Duodenal mucosa (tissue), 2 donors: ENCODE measurements around the gene FCHO1.

Experiments used
- H3K27ac ChIP-seq: one replicate; pipeline ENCODE4 v1.7.0; 2013; ENCODE audit warnings: low read depth, low read length
- H3K27me3 ChIP-seq, 2 donors: one replicate each; pipeline ENCODE4 v1.7.0; 2013; ENCODE audit warnings: low read length in 2 of 2, control low read depth in 1 of 2; ENCODE audit not compliant: insufficient read depth in 2 of 2, control insufficient read depth in 1 of 2
- H3K36me3 ChIP-seq, 2 donors: one replicate each; pipeline ENCODE4 v1.7.0; 2013; ENCODE audit warnings: low read length in 2 of 2, control low read depth in 1 of 2; ENCODE audit not compliant: insufficient read depth in 2 of 2, control insufficient read depth in 1 of 2
- H3K4me1 ChIP-seq, 2 donors: one replicate each; pipeline ENCODE4 v1.7.0; 2013; ENCODE audit warnings: low read length in 2 of 2, control low read depth in 1 of 2; ENCODE audit not compliant: insufficient read depth in 2 of 2, control insufficient read depth in 1 of 2
- H3K4me3 ChIP-seq, 2 donors: one replicate each; pipeline ENCODE4 v1.7.0; 2013; ENCODE audit warnings: low read length in 2 of 2, low read depth in 1 of 2
- H3K9ac ChIP-seq, 2 donors: one replicate each; pipeline ENCODE4 v1.7.0; 2013; ENCODE audit warnings: low read length in 2 of 2, low read depth in 1 of 2
- H3K9me3 ChIP-seq, 2 donors: one replicate each; pipeline ENCODE4 v1.7.0; 2013; ENCODE audit warnings: low read length in 2 of 2, control low read depth in 1 of 2; ENCODE audit not compliant: control insufficient read depth in 1 of 2

FCHO1 gene

DNA sequence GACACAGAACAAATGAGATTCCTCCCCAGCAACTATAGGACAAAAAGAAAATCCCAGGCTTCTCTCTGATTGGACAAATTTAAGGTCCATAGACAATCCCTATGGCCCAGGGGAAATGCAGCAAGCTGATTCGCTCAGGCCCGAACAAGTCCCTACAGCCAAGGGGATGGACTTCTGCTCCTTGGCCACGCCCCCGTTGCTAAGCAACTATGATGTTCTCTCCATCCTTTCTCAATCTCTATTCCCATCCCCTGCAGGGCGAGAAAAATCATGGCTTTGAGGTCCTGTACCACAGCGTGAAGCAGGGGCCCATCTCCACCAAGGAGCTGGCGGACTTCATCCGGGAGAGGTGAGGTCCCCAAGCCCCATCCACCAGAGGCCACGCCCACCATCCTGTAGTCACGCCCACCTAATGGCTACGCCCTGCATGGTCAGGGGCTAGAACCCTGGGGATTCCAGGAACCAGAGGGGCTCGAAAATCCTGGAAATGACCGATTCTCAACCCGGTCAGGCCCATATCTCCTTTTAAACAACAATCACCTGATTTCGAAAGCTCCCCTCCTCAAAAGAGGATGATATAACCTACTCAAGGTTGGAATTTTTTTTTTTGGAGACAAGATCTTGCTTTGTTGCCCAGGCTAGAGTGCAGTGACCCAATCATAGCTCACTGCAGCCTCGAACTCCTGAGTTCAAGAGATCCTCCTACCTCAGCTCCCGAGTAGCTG lies 11.4 kb downstream of the FCHO1 start:
- H3K27me3 ChIP-seq = no peaks in the 10 kb centered on the region
- H3K9me3 ChIP-seq = no peaks in the 10 kb centered on the region
- H3K9ac ChIP-seq = no peak overlapping the region
- H3K27ac ChIP-seq = no peak overlapping the region
- H3K4me1 ChIP-seq = peaks cover 5 to 13% of the 10 kb centered on the region in 2 donors
- H3K4me3 ChIP-seq = no peak overlapping the region
- no peaks in the 10 kb centered on the region for H3K36me3 ChIP-seq

GRCh38 chr19:17764348-17764747 lies 13.1 kb downstream of the FCHO1 start:
- no peak overlapping the region for H3K4me3 ChIP-seq

DNA sequence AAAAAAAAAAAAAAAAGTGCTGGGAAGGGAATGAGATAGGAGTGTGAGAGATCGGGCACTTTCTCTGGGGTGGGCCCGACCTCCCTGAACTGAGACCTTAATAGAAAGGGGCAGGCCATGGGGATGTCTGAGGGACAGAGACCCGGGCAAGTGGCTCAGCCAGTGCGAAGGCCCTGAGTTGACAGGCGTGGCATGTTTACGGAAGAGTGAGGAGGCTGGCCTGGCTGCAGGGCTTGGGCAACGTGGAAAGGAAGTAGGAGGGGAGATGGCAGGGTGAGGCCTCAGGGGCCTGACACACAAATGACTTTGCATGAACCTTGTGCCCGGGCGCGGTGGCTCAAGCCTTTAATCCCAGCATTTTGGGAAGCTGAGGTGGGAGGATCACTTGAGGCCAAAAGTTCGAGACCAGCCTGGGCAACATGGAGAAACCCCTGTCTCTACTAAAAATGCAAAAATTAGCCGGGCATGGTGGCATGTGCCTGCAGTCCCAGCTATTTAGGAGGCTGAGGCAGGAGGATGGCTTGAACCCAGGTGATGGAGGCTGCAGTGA lies 13.9 kb downstream of the FCHO1 start:
- H3K4me3 ChIP-seq = no peak overlapping the region
- H3K27me3 ChIP-seq = no peaks in the 10 kb centered on the region
- no peaks in the 10 kb centered on the region for H3K9me3 ChIP-seq
- peaks cover 5 to 13% of the 10 kb centered on the region in 2 donors for H3K4me1 ChIP-seq
- peak overlapping the region in 1 of 2 donors; percentile 25 for H3K9ac ChIP-seq
- H3K27ac ChIP-seq = peak overlapping the region; percentile 56
- H3K36me3 ChIP-seq = peaks cover 0 to under 1% of the 10 kb centered on the region in 2 donors

More at GRCh38 chr19:17764348-17764747, 13.1 kb downstream of the FCHO1 start:
- Histone ChIP-seq H3K9me3 (no peaks in the 10 kb centered on the region), H3K9ac (no peak overlapping the region), H3K27me3 (no peaks in the 10 kb centered on the region), H3K36me3 (no peaks in the 10 kb centered on the region), H3K4me1 (peaks cover 5 to 13% of the 10 kb centered on the region in 2 donors), H3K27ac (no peak overlapping the region)

- Histone ChIP-seq H3K27ac (peak overlapping the region; percentile 17), H3K4me1 (peaks cover 5 to 13% of the 10 kb centered on the region in 2 donors), H3K9ac (peak overlapping the region in 1 of 2 donors; percentile 1), H3K27me3 (no peaks in the 10 kb centered on the region), H3K4me3 (no peak overlapping the region), H3K36me3 (peaks cover 0 to 5% of the 10 kb centered on the region in 2 donors), H3K9me3 (no peaks in the 10 kb centered on the region)
Observed at GRCh38 chr19:17766543-17767131, 15.4 kb downstream of the FCHO1 start.

- no peak overlapping the region for H3K27ac ChIP-seq
- peaks cover 5 to 13% of the 10 kb centered on the region in 2 donors for H3K4me1 ChIP-seq
- no peak overlapping the region for H3K4me3 ChIP-seq
- H3K9me3 ChIP-seq = no peaks in the 10 kb centered on the region
- H3K27me3 ChIP-seq = no peaks in the 10 kb centered on the region
- peaks cover 0 to 9% of the 10 kb centered on the region in 2 donors for H3K36me3 ChIP-seq
- no peak overlapping the region for H3K9ac ChIP-seq
Observed at GRCh38 chr19:17767559-17767958, 16.3 kb downstream of the FCHO1 start.

DNA sequence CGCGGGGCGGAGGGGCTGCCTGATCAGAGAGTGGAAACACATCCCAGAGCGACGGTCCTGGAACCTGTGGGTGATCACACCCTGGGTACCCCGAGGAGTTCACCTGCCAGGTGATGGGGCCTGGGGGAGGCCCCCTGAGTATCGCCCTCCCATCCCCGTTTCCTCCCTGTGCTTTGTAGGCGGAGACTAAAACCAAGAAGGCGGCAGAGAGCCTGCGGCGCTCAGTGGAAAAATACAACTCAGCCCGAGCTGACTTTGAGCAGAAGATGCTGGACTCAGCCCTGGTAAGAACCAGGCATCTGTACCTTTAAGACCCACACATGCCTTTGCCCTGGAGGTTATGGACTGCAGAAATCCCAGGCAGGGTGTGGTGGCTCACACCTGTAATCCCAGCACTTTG lies 19.3 kb downstream of the FCHO1 start:
- Histone ChIP-seq H3K4me3 (no peak overlapping the region), H3K9me3 (no peaks in the 10 kb centered on the region), H3K4me1 (peaks cover 5 to 8% of the 10 kb centered on the region in 2 donors), H3K27me3 (no peaks in the 10 kb centered on the region), H3K9ac (no peak overlapping the region), H3K27ac (no peak overlapping the region), H3K36me3 (peaks cover 0 to 9% of the 10 kb centered on the region in 2 donors)

DNA sequence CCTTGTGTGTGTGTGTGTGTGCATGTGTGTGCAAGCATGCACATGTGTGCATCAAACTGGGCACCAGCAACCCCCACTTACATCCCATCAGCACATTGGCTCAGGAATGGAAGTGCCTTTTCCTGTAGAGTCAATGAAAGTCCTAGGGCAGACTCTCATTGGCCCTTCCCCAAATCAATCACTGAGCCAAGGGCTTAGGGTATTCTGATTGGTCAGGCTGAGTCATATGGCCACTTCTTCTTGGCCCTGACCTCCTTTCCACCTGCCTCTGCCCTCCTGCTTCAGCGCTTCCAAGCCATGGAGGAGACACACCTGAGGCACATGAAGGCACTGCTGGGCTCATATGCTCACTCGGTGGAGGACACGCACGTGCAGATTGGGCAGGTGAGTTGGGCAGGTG lies 20.9 kb downstream of the FCHO1 start:
- H3K36me3 ChIP-seq = peaks cover 0 to 9% of the 10 kb centered on the region in 2 donors
- no peaks in the 10 kb centered on the region for H3K4me1 ChIP-seq
- no peaks in the 10 kb centered on the region for H3K27me3 ChIP-seq
- no peak overlapping the region for H3K4me3 ChIP-seq
- H3K27ac ChIP-seq = no peak overlapping the region
- H3K9ac ChIP-seq = no peak overlapping the region
- H3K9me3 ChIP-seq = no peaks in the 10 kb centered on the region

GRCh38 chr19:17775245-17775927 lies 24.1 kb downstream of the FCHO1 start:
- Histone ChIP-seq H3K27me3 (no peaks in the 10 kb centered on the region), H3K9me3 (no peaks in the 10 kb centered on the region), H3K27ac (no peak overlapping the region), H3K9ac (no peak overlapping the region), H3K4me3 (no peak overlapping the region), H3K4me1 (peaks cover 10 to 11% of the 10 kb centered on the region in 2 donors), H3K36me3 (peaks cover 0 to 6% of the 10 kb centered on the region in 2 donors)

DNA sequence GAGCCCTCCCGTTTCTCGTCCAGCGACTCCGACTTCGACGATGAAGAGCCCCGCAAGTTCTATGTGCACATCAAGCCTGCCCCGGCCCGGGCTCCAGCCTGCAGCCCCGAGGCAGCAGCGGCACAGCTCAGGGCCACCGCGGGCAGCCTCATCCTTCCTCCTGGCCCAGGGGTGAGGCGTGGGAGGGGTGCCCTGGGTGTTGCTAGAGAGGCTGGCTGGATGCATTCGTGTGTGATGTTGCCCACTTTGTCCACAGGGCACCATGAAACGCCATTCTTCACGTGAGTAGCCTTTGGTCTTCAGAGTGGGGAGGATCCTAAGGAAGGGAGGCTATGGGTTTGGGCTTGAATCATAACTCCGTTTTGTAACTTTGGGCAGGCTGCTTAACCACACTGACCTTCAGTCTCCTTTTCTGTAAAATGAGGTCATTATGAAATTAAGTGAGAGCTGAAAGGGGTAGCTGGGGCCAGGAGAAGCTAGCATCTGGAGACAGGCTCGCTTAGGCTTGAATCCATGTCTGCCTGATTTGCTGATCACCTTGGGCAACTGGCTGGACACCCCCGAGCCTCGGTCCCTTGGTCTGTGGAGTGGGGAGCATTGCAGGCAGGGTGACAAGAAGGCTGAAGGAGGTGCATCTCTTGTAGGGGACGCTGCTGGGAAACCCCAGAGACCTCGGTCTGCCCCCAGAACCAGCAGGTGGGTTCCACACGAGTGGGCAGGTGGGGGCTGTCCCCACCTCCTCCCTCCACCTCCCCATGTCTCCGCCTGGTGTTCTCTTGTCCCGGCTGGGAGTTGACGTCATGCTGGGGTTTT lies 24.9 kb downstream of the FCHO1 start:
- no peak overlapping the region for H3K4me3 ChIP-seq
- no peaks in the 10 kb centered on the region for H3K9me3 ChIP-seq
- no peak overlapping the region for H3K27ac ChIP-seq
- H3K4me1 ChIP-seq = peaks cover 11 to 13% of the 10 kb centered on the region in 2 donors
- H3K9ac ChIP-seq = no peak overlapping the region
- no peaks in the 10 kb centered on the region for H3K27me3 ChIP-seq
- peaks cover 0 to 3% of the 10 kb centered on the region in 2 donors for H3K36me3 ChIP-seq
